Right renal cortex interstitium (tissue), 3 donors: ENCODE data around the gene OR5C1. TPM values are rescaled to one million over a fixed set of nuclear protein-coding genes. Genes with fewer than 3 reads are reported as not detected.

Experiments
- polyA plus RNA-seq, 3 donors: library from polyadenylated mRNA; unstranded; fragments of 120-200 nt; gene quantifications; one replicate each; pipeline ENCODE4 v1.2.1, GENCODE V29; 2013; ENCODE audit not compliant: insufficient read length in 3 of 3

Gene OR5C1
- polyA plus RNA-seq, 3 donors: not detected

Other genes with a start within 250 kb of the OR5C1 start
- gene OR1N2, start 235.8 kb upstream of the OR5C1 start, polyA plus RNA-seq: not detected
- under 1 TPM; 0.11 to 0.18 (median 0.14) TPM for gene OR1L8, start 205.5 kb upstream of the OR5C1 start, polyA plus RNA-seq
- gene OR1Q1, start 174.2 kb upstream of the OR5C1 start, polyA plus RNA-seq: not detected
- not detected for gene OR1B1, start 131.3 kb upstream of the OR5C1 start, polyA plus RNA-seq
- not detected for gene OR1L1, start 127.2 kb upstream of the OR5C1 start, polyA plus RNA-seq
- not detected for gene OR1L3, start 113.8 kb upstream of the OR5C1 start, polyA plus RNA-seq
- gene OR1L4, start 64.9 kb upstream of the OR5C1 start, polyA plus RNA-seq: not detected
- not detected for gene OR1L6, start 46.6 kb upstream of the OR5C1 start, polyA plus RNA-seq
- not detected for gene OR1K1, start 11.2 kb downstream of the OR5C1 start, polyA plus RNA-seq
- gene PDCL, start 39.7 kb downstream of the OR5C1 start, polyA plus RNA-seq: 10 to 100 TPM; 33.9 to 38.2 (median 37.3) TPM
- 10 to 100 TPM; 40.5 to 46.9 (median 45.7) TPM for gene RC3H2, start 116.4 kb downstream of the OR5C1 start, polyA plus RNA-seq
- 10 to 100 TPM; 14.1 to 15.9 (median 14.3) TPM for gene ZBTB6, start 124.4 kb downstream of the OR5C1 start, polyA plus RNA-seq
- 10 to 100 TPM; 20.8 to 23.2 (median 22.7) TPM for gene ZBTB26, start 142.6 kb downstream of the OR5C1 start, polyA plus RNA-seq
- gene RABGAP1, start 152.1 kb downstream of the OR5C1 start, polyA plus RNA-seq: 10 to 100 TPM; 56.5 to 61.9 (median 60.3) TPM
- under 1 TPM in 2 of 3 donors, not detected in 1; 0.40 to 0.49 TPM for gene GPR21, start 244.7 kb downstream of the OR5C1 start, polyA plus RNA-seq